Stimulated activated CD4-positive, alpha-beta T cell treated with anti-CD3 and anti-CD28 coated beads, Interleukin-15, amount 100 ng/mL, for 24 hours (primary cell): Measurements from ENCODE around the gene PAGR1.
A peak's percentile ranks its signal among the peaks of the same experiment; 100 is the strongest.
"Not testable (repeated sequence)": the region's sequence is repeated elsewhere in the genome, so short reads cannot be mapped to it uniquely, and the experiment has no call there.

Experiments used
- DNase-seq: peaks from one replicate; pipeline ENCODE4 v3.0.0-alpha.2; 2020

Gene PAGR1

GRCh38 chr16:29813644-29814562 is 2.0 kb upstream of the PAGR1 start:
- no peak for DNase-seq

GRCh38 chr16:29814592-29814991 is 1.4 kb upstream of the PAGR1 start:
- DNase-seq, result no peak

- DNase-seq, result peak; percentile 74
These were observed 775 bp upstream of the PAGR1 start for GRCh38 chr16:29815032-29815721.

- peak; percentile 86 for DNase-seq
These were observed 916 bp downstream of the PAGR1 start for GRCh38 chr16:29816694-29817441.

- DNase-seq, result no peak
These were observed 2.1 kb downstream of the PAGR1 start for GRCh38 chr16:29818082-29818481.

- no peak for DNase-seq
These were observed 3.6 kb downstream of the PAGR1 start for GRCh38 chr16:29819506-29819905.

- peak; percentile 74 for DNase-seq
These were observed 4.3 kb downstream of the PAGR1 start, which contains the start of gene MVP for GRCh38 chr16:29820271-29820701. MVP (plus strand) TSS chr16:29820462; CDS start chr16:29830550, 10,088 bp downstream.

- DNase-seq, result peak; percentile 69
These were observed 5.0 kb downstream of the PAGR1 start for GRCh38 chr16:29820730-29821642.

GRCh38 chr16:29821643-29822115 is 5.7 kb downstream of the PAGR1 start:
- no peak for DNase-seq

- DNase-seq, result no peak
These were observed 8.7 kb downstream of the PAGR1 start for GRCh38 chr16:29824589-29825144.

- DNase-seq, result peak; percentile 67
These were observed 9.4 kb downstream of the PAGR1 start for GRCh38 chr16:29825145-29826044.

GRCh38 chr16:29826342-29826695 is 10.4 kb downstream of the PAGR1 start:
- no peak for DNase-seq

GRCh38 chr16:29830774-29831173 is 14.8 kb downstream of the PAGR1 start:
- no peak for DNase-seq

- DNase-seq, result no peak
These were observed 15.5 kb downstream of the PAGR1 start for GRCh38 chr16:29831490-29831889.

GRCh38 chr16:29833219-29833618 is 17.3 kb downstream of the PAGR1 start:
- DNase-seq, result not testable (repeated sequence)

- peak; percentile 59 for DNase-seq
These were observed 18.1 kb downstream of the PAGR1 start for GRCh38 chr16:29834079-29834478.

- no peak for DNase-seq
These were observed 20.0 kb downstream of the PAGR1 start for GRCh38 chr16:29835926-29836325.

- DNase-seq, result no peak
These were observed 20.7 kb downstream of the PAGR1 start for GRCh38 chr16:29836623-29837022.

- DNase-seq, result no peak
These were observed 21.9 kb downstream of the PAGR1 start for GRCh38 chr16:29837841-29838240.

GRCh38 chr16:29839822-29840221 is 23.9 kb downstream of the PAGR1 start:
- no peak for DNase-seq

GRCh38 chr16:29840240-29840639 is 24.3 kb downstream of the PAGR1 start:
- no peak for DNase-seq
